Measurements from ENCODE around the gene MYO1A. TPM values are rescaled to one million over a fixed set of nuclear protein-coding genes. Genes with fewer than 3 reads are reported as not detected.

Gene MYO1A
- total RNA-seq, 6 donors from 2014 or later: under 0.01 to 6.2 (median 0.67) TPM; not detected in 1

- peak overlapping the region in 2 of 4 donors; percentile 33 to 54 for H3K27ac ChIP-seq
Observed at GRCh38 chr12:57046947-57047890, 2.7 kb downstream of the MYO1A start.

GRCh38 chr12:57046086-57046791 is 3.7 kb downstream of the MYO1A start:
- H3K4me3 ChIP-seq: no peak overlapping the region
- H3K9me3 ChIP-seq: no peaks in the 10 kb centered on the region
- ATAC-seq (ENCODE audit: low FRiP score in 2 of 2) (no peak), DNase-seq (no peak)
- H3K27ac ChIP-seq: no peak overlapping the region
- H3K4me1 ChIP-seq: peaks cover 0 to 11% (median 6%) of the 10 kb centered on the region in 4 donors
- no peak for TF ChIP-seq POLR2AphosphoS5 (IDR thresholded peaks at IDR 0.05)
- TF ChIP-seq EP300 (IDR thresholded peaks at IDR 0.05): no peak
- no peak for TF ChIP-seq POLR2A (IDR thresholded peaks at IDR 0.05)
- no peak for TF ChIP-seq CTCF (IDR thresholded peaks at IDR 0.05)
- WGBS, 2 donors: 69 to 70% methylated on average over 6 of the region's 6 CpGs
- H3K36me3 ChIP-seq: no peaks in the 10 kb centered on the region
- no peaks in the 10 kb centered on the region for H3K27me3 ChIP-seq

More at GRCh38 chr12:57046947-57047890, 2.7 kb downstream of the MYO1A start:
- Histone ChIP-seq H3K4me1 (peaks cover 0 to 11% (median 6%) of the 10 kb centered on the region in 4 donors), H3K27me3 (no peaks in the 10 kb centered on the region), H3K9me3 (no peaks in the 10 kb centered on the region), H3K36me3 (no peaks in the 10 kb centered on the region), H3K4me3 (no peak overlapping the region)
- ATAC-seq (ENCODE audit: low FRiP score in 2 of 2) (peak; percentile 38 to 61), DNase-seq (peak in 1 of 2 donors; percentile 27)
- WGBS, 2 donors: 56 to 60% methylated on average over 10 of the region's 10 CpGs
- TF ChIP-seq POLR2AphosphoS5 (IDR thresholded peaks at IDR 0.05): no peak
- TF ChIP-seq CTCF (IDR thresholded peaks at IDR 0.05): no peak
- no peak for TF ChIP-seq EP300 (IDR thresholded peaks at IDR 0.05)
- no peak for TF ChIP-seq POLR2A (IDR thresholded peaks at IDR 0.05)

GRCh38 chr12:57044889-57045288 is 5.0 kb downstream of the MYO1A start:
- Histone ChIP-seq H3K9me3 (no peaks in the 10 kb centered on the region), H3K27ac (no peak overlapping the region), H3K4me3 (no peak overlapping the region), H3K36me3 (no peaks in the 10 kb centered on the region), H3K4me1 (peaks cover 0 to 11% (median 6%) of the 10 kb centered on the region in 4 donors), H3K27me3 (no peaks in the 10 kb centered on the region)
- no peak for DNase-seq
- 76 to 96% methylated on average over 3 of the region's 3 CpGs for WGBS, 2 donors
- no peak for ATAC-seq (ENCODE audit: low FRiP score in 2 of 2)
- TF ChIP-seq CTCF (IDR thresholded peaks at IDR 0.05) (no peak), EP300 (IDR thresholded peaks at IDR 0.05) (no peak), POLR2A (IDR thresholded peaks at IDR 0.05) (no peak), POLR2AphosphoS5 (IDR thresholded peaks at IDR 0.05) (no peak)

- WGBS, 2 donors: 87 to 92% methylated on average over 6 of the region's 6 CpGs
- no peak overlapping the region for H3K27ac ChIP-seq
Observed at GRCh38 chr12:57044468-57044867, 5.5 kb downstream of the MYO1A start.

More at GRCh38 chr12:57044468-57044867, 5.5 kb downstream of the MYO1A start:
- Histone ChIP-seq H3K9me3 (no peaks in the 10 kb centered on the region), H3K4me3 (no peak overlapping the region), H3K27me3 (no peaks in the 10 kb centered on the region), H3K4me1 (peaks cover 0 to 11% (median 6%) of the 10 kb centered on the region in 4 donors), H3K36me3 (no peaks in the 10 kb centered on the region)
- TF ChIP-seq POLR2A (IDR thresholded peaks at IDR 0.05) (no peak), CTCF (IDR thresholded peaks at IDR 0.05) (no peak), POLR2AphosphoS5 (IDR thresholded peaks at IDR 0.05) (no peak), EP300 (IDR thresholded peaks at IDR 0.05) (no peak)
- ATAC-seq (ENCODE audit: low FRiP score in 2 of 2) (no peak), DNase-seq (no peak)
